ENCODE results near the gene PIKFYVE.
"Not testable (repeated sequence)": the region's sequence is repeated elsewhere in the genome, so short reads cannot be mapped to it uniquely, and the experiment has no call there.

Gene PIKFYVE

GRCh38 chr2:208363485-208363884, 97.4 kb downstream of the PIKFYVE start:
- no peak for DNase-seq

GRCh38 chr2:208366215-208367127, 100.4 kb downstream of the PIKFYVE start:
- DNase-seq: no peak

GRCh38 chr2:208369091-208369490, 103.0 kb downstream of the PIKFYVE start:
- no peak for DNase-seq

GRCh38 chr2:208370881-208371633, 105.0 kb downstream of the PIKFYVE start:
- DNase-seq: no peak

GRCh38 chr2:208371634-208371935, 105.5 kb downstream of the PIKFYVE start:
- DNase-seq: no peak

GRCh38 chr2:208373460-208374089, 107.5 kb downstream of the PIKFYVE start:
- peak; percentile 37 for DNase-seq

GRCh38 chr2:208375491-208376068, 109.5 kb downstream of the PIKFYVE start:
- no peak for DNase-seq

GRCh38 chr2:208377344-208377860, 111.3 kb downstream of the PIKFYVE start:
- DNase-seq: not testable (repeated sequence)

GRCh38 chr2:208379192-208379591, 113.1 kb downstream of the PIKFYVE start:
- DNase-seq: no peak

- DNase-seq: no peak
These were observed 118.6 kb downstream of the PIKFYVE start for GRCh38 chr2:208384637-208385036.

- DNase-seq: no peak
These were observed 120.5 kb downstream of the PIKFYVE start for GRCh38 chr2:208386541-208386940.

- DNase-seq: no peak
These were observed 123.9 kb downstream of the PIKFYVE start for GRCh38 chr2:208389940-208390339.

GRCh38 chr2:208392300-208392699, 126.2 kb downstream of the PIKFYVE start:
- DNase-seq: no peak

- DNase-seq: not testable (repeated sequence)
These were observed 130.7 kb downstream of the PIKFYVE start for GRCh38 chr2:208396796-208397195.

GRCh38 chr2:208399201-208399600, 133.1 kb downstream of the PIKFYVE start:
- no peak for DNase-seq

GRCh38 chr2:208406474-208407451, 140.7 kb downstream of the PIKFYVE start, which contains the start of gene PTH2R:
PTH2R (plus strand) TSS chr2:208406792; CDS start chr2:208407044, 252 bp downstream.
- peak; percentile 29 for DNase-seq

- peak; percentile 48 for DNase-seq
These were observed 141.6 kb downstream of the PIKFYVE start for GRCh38 chr2:208407667-208408066.
